PFSK-1 (cell line): ENCODE results near the gene ATAD3B.

Experiments
- FOXP2 ChIP-seq: optimal IDR thresholded peaks from 2 replicates; pipeline ENCODE3; 2011; ENCODE audit warnings: borderline replicate concordance, control low read depth, inconsistent platforms; ENCODE audit not compliant: insufficient read depth; ENCODE audit errors: extremely low read length, extremely low read depth
- POLR2AphosphoS5 ChIP-seq: IDR thresholded peaks from 2 replicates; pipeline ENCODE4 v1.6.1; 2012; ENCODE audit warnings: low read depth, mild to moderate bottlenecking, control low read depth, low read length, moderate library complexity
- SIN3A ChIP-seq: IDR thresholded peaks from 2 replicates; pipeline ENCODE4 v1.6.1; 2012; ENCODE audit warnings: mild to moderate bottlenecking, low read length, moderate library complexity, borderline replicate concordance; ENCODE audit not compliant: insufficient read depth
- TAF1 ChIP-seq: IDR thresholded peaks from 2 replicates; pipeline ENCODE4 v1.6.1; 2012; ENCODE audit warnings: low read length, control low read depth, borderline replicate concordance; ENCODE audit not compliant: insufficient read depth
- TF ChIP-seq, protein P1 (sequence below), 2 experiments: IDR thresholded peaks; 2 replicates each; pipeline versions ENCODE4 v1.6.1 to v1.8.0; 2011 to 2012; ENCODE audit warnings: low read depth in 2 of 2, low read length in 2 of 2, control low read depth in 1 of 2, inconsistent platforms in 1 of 2, mild to moderate bottlenecking in 1 of 2, moderate library complexity in 1 of 2; ENCODE audit not compliant: insufficient read depth in 1 of 2

DNA sequence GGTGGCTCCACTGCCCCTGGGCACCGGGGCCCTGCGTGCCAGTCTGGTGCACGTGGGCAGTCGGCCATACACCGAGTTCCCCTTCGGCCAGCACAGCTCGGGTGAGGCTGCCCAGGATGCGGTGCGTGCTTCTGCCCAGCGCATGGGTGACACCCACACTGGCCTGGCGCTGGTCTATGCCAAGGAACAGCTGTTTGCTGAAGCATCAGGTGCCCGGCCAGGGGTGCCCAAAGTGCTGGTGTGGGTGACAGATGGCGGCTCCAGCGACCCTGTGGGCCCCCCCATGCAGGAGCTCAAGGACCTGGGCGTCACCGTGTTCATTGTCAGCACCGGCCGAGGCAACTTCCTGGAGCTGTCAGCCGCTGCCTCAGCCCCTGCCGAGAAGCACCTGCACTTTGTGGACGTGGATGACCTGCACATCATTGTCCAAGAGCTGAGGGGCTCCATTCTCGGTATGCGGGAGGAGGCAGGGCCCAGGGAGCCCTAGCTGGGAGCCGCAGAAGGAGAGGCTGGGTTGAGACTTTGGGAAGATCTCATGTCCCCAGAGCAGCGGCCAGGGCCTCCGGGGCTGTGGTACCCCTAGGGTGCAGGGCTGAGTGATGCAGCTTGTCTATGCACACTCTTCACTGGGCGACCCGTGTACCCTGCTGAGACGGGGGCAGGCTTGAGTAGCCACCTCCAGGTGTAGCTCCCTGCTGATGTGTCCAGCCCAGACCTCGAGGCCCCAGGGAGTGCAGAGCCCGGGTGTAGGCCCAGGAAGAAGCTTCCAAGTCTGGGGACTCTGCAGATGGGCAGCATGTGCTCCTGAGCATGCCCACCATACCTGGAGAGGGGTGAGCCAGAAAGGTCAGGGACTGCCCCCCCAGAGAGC, 34.3 kb upstream of the ATAD3B start:
- TF ChIP-seq SIN3A (no peak), POLR2AphosphoS5 (no peak), TAF1 (no peak), FOXP2 (no peak)
- TF ChIP-seq, protein P1, sequence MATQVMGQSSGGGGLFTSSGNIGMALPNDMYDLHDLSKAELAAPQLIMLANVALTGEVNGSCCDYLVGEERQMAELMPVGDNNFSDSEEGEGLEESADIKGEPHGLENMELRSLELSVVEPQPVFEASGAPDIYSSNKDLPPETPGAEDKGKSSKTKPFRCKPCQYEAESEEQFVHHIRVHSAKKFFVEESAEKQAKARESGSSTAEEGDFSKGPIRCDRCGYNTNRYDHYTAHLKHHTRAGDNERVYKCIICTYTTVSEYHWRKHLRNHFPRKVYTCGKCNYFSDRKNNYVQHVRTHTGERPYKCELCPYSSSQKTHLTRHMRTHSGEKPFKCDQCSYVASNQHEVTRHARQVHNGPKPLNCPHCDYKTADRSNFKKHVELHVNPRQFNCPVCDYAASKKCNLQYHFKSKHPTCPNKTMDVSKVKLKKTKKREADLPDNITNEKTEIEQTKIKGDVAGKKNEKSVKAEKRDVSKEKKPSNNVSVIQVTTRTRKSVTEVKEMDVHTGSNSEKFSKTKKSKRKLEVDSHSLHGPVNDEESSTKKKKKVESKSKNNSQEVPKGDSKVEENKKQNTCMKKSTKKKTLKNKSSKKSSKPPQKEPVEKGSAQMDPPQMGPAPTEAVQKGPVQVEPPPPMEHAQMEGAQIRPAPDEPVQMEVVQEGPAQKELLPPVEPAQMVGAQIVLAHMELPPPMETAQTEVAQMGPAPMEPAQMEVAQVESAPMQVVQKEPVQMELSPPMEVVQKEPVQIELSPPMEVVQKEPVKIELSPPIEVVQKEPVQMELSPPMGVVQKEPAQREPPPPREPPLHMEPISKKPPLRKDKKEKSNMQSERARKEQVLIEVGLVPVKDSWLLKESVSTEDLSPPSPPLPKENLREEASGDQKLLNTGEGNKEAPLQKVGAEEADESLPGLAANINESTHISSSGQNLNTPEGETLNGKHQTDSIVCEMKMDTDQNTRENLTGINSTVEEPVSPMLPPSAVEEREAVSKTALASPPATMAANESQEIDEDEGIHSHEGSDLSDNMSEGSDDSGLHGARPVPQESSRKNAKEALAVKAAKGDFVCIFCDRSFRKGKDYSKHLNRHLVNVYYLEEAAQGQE (IDR thresholded peaks at IDR 0.05; ENCODE audit: insufficient read depth in 1 of 2, low read depth in 2 of 2, low read length in 2 of 2) = no peak
